Endometrial microvascular endothelial cells (primary cell): ENCODE data around the gene ING3. TPM values are rescaled to one million over a fixed set of nuclear protein-coding genes. Genes with fewer than 3 reads are reported as not detected.

Experiments used
- in situ Hi-C: cut with HindIII; loops from 2 replicates; pipeline ENCODE4 v1.10.0; 2017; ENCODE audit warnings: low sequenced_read_pairs, low pct_unique_long_range_greater_than_20kb; ENCODE audit errors: inconsistent ontology term
- total RNA-seq: library from RNA; depleted of rRNA; stranded (reverse); fragments of >200 nt; gene quantifications from one replicate; pipeline ENCODE4 v1.2.3, GENCODE V29; 2015; ENCODE audit errors: inconsistent ontology term

The ING3 gene, protein sequence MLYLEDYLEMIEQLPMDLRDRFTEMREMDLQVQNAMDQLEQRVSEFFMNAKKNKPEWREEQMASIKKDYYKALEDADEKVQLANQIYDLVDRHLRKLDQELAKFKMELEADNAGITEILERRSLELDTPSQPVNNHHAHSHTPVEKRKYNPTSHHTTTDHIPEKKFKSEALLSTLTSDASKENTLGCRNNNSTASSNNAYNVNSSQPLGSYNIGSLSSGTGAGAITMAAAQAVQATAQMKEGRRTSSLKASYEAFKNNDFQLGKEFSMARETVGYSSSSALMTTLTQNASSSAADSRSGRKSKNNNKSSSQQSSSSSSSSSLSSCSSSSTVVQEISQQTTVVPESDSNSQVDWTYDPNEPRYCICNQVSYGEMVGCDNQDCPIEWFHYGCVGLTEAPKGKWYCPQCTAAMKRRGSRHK
- 25.6 TPM for total RNA-seq

DNA sequence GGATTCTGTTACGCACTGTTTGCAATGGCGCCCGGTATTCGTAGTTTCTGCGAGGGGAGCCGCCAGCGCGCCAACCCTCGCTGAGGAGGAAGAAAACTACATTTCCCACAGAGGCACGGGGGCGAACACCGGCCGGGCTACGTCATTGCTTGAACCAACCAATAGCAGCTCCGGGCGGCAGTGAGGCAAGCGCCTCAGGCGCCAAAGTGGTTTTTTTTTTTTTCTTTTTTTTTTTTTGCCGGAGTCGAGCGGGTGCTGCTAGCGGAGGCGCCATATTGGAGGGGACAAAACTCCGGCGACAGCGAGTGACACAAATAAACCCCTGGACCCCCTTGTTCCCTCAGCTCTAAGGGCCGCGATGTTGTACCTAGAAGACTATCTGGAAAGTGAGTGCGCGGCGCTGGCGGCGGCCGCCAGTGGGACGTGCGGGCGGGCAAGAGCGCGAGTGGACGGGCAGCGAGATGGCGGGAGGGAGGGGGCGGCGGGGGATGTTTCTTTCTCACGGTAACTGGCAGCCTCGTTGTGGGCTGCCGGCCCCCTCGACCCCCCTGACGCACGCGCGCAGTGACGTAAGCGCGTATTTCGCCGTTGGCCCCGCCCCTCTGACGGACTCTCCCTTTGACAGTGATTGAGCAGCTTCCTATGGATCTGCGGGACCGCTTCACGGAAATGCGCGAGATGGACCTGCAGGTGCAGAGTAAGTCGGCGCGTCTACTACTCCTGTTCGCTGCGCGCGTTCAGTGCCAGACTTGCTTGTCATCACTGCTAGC, at the start of gene ING3:
TSS of gene ING3 (plus strand) at position 239 of the 770 bp plus-strand sequence. CDS start at position 359, 120 bp downstream.
- in situ Hi-C loops = no loop called here

DNA sequence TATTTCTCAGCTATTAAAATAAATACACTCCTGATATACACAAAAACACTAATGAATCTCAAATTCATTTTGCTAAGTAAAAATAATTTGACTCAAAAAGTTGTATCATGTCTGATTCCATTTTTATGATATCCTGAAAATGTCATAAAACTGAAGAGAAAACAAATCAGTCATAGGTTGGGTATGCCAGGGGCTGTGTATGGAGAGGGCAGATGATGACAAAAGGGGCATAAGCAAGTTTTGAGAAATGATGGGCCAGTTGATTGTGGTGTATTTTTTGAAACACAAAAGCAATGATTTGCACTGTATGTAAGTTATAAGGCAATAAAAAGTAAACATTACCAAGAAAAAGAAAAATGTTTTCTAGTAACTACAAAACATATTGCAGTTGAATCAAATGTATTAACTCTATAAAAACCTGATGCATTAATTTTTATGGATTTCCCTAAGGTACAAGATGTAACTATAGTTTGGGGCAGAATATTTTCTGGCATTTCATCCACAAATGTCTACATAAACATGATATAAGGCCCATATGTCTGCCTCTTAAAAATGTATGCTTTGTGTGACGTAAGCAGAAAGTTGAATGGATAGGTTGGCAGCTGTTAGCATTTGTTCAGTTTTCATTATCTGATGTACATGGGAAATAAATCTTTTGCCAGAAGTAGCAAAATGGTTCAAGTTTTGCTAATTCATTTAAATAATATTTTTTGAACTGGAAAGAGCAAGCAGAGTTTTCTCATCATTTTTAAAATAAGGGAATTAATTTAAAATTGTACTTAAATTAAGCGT, 35.1 kb upstream of the ING3 start:
- in situ Hi-C loops = no loop called here

DNA sequence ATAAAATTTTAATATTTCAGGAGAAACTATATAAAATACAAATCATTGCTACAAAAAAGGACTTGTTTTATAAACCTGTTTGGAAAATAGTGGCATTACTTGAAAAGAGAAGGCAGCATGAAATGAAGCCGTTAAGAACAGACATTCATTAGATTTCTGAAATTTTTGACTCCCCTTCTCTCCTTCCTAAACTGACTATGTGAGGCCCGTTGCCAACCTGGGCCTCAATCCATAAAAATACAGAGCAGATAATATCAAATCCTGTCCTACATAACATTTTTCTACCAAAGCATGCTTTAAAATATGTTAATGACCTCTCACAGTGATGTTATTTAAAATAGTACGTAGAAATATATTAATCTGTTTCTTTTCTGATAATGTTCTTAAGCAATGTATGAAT, 34.5 kb upstream of the ING3 start:
- in situ Hi-C loops = no loop called here

DNA sequence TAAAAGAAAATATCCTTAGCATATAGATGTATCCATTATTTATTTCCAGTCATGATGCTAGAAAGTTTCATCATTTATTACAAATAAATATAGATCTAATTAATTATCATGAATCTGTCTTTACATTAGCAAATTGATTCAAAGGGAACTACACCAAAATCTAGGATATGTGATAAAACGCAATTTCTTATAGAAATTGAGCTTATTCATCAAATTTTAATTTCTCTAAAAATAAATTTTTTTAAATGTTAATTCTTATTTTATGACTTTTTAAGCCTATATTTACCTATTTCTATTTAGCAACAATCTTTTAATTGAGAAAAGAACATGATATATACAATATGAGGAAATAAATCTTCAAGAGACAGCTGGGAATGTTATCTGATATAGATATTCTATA, 34.0 kb upstream of the ING3 start:
- in situ Hi-C loops = no loop called here

DNA sequence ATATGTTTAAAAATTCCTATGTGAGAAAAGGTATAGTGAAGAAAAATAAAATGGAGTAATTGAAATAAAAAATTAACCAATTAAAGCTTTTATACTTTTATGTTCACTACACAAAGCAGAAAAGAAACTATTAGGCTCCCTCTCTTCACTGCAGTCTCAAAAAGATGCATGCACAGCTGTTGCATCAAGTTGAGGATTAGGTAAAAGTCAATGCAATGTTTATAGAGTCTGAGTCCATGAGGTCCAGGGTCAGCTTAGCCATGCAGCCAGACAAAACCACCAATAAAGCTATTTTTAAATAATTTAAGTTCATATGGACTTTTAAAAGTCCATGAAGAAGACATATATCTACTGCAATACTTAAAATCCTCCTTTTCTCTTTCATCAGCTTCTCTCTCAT, 31.1 kb upstream of the ING3 start:
- in situ Hi-C loops = no loop called here

DNA sequence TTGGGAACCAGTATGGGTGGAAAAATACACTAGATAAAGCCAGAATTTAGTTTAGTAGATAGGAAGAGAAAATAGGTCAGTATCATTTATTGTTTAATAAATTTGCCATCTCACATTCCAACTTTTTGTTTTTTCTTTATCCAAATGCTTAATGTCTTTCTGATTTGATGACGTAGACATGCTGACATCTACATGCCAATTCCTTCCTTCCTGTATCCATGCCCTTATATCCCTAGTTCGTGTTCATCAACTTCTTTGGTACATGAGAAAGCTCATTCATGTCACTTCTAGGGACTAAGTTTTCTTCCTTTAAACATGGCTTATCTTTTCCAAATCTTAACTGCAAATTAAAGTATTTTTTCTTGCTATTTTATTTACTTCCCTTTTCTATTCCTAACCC, 30.5 kb upstream of the ING3 start:
- in situ Hi-C loops = no loop called here

DNA sequence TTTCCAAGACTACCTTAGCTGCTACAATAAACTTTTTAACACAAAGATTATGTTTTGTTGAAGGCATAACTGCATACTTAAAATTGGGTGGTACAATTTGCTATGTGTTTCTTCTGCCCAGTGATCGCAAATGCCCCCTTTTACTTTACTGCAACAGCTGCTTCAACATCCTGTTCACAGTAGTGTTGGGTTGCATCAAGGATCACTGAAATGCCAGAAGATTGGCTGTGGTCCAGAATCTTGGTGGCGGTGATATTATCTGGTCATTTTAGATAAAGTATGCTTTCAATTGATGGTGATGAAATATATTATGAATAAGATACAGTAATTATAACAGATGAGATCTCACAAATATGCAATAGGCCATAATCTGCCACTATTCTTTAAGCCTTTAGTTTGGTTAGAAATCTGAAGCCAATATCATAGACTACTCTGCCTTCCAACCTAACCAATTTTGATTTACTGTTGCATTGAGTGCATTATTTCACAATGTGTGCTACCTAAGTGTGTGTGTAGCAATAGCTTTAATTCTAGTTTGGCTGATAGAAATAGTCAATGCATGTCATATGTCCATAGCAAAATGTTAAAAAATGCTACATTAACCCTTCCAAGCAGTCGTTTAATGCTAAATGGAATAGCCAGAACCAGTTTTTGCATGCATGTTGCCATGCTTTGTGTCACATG, 29.8 kb upstream of the ING3 start:
- in situ Hi-C loops = no loop called here

DNA sequence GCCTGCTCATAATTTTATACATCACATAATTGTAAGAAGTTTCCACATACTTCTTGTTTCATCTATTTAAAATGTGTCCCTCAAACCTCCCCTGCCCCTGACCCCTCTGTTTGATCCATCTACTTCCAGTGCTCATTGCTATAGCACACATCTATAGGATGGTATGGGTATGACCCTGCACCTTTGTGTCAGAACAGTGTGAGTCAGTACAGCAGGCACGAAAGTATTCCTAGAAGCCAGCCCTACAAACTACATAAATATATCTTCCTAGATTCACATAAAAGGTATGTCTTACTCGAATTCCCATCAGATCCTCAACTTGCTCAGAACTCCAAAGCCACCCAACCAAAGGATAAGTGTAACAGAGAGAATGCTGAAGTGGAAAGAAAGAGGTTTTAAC, 25.7 kb upstream of the ING3 start:
- in situ Hi-C loops = no loop called here

DNA sequence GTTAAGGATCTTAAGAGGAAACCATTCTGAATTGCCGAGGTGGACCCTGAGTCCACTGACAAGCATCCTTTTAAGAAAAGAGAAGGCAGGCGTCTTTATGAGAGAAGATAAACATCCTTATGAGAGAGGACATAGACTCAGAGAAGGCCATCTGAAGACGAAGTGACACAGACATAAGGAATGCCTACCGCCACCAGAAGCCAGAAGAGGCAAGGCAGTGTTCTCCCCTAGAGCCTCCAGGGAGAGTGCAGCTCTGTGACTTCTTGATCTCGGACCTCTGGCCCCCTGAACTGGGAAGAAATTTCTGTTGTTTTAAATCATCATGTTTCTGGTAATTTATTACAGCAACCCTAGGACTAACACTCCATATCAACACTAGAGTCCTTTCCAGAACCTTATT, 25.2 kb upstream of the ING3 start:
- in situ Hi-C loops = no loop called here

DNA sequence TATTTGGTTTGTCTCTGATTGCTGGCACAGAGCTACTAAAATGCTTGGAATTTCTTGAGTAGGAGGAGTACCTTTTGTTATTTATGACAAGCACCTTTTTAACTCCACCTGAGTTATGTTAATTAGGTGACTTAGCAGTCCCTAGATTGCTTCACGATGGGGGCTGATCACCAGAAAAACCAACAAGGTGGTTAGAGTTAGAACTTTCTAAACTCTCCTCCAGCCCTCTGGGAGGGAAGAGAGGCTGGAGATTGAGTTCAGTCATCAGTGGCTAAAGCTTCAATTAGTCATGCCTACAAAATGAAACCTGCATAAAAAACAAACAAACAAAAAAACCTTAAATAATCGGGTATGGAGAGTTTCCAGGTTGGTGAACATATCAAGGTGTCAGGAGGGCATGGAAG, 23.6 kb upstream of the ING3 start:
- in situ Hi-C loops = no loop called here

DNA sequence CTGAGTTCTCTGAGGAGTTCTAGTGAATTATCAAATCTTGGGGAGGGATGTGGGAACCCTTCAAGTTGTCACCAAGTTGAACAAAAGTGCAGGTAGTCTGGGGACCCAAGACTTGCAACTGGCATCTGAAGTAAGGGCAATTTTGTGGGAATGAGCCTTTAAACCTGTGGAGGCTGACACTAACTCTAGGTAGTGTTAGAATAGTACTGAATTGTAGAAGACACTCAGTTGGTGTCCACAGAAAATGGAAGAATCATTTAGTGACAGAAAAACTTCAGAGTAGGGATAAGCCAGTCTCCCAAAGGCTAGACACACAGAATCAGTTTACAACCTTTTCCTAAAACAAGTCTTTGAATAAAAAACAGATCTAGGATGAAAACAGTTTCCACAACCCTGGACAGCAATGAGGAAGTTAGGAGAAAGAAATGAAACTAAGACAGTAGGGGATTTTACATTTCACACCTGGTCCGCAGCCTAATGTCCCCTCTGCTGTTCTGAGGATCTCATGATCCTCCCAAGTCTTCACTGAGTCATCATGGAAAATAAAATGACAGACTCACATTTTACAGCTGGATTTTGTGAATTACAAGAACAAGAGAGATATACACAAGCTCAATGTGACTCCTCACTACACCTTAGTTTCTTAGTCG, 23.0 kb upstream of the ING3 start:
- in situ Hi-C loops = no loop called here

DNA sequence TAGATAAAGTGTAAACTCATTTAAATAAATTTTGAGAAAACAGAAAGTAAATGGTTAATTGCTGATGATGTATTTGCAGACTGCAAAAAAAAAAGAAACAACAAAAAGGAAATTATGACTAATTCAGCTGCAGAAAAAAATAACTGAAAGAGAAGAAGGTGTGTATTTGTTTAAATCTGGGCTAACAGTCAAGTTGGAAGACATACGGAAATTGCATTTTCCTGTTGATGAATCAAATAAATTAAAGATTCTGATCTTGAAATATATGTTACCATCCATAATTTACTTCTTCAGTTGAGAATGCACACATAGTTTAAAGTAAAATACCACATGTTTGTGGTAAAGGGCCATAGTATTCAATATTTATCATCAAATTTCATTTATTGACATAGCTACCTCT, 19.3 kb upstream of the ING3 start:
- in situ Hi-C loops = no loop called here

DNA sequence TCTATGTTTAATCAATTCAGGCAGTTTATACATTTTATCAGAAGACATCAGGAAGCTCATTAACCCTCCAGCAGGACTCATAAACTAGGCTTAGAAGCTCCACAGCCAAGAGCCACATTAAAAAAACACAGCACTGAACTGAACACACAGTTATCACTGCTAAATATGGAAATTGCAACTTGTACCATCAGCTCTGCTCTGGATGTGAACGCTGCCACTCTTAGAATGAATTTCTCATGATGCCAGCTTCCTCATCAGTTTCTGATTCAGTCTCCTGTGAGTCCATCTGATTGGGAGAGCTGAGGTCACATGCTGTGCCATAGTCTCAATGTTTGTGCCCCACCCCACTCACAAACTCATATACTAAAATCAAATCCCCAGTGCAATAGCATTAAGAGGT, 17.1 kb upstream of the ING3 start:
- in situ Hi-C loops = no loop called here

DNA sequence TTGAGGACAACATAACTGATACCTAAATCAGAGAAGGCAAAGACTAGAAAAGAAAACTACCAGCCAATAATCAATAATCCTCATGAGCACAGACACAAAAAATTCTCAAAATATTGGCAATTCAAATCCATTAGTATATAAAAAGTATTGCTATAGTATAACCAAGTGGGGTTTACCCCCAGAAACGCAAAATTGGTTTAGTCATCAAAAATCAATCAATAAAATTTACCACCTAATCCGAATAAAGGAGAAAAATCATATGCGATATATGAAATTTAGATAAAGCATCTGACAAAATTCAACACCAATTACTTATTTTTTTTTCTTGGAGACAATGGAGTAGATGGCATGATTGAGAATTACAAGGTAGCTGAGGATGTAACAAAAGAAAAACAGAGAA, 11.2 kb upstream of the ING3 start:
- in situ Hi-C loops = no loop called here

DNA sequence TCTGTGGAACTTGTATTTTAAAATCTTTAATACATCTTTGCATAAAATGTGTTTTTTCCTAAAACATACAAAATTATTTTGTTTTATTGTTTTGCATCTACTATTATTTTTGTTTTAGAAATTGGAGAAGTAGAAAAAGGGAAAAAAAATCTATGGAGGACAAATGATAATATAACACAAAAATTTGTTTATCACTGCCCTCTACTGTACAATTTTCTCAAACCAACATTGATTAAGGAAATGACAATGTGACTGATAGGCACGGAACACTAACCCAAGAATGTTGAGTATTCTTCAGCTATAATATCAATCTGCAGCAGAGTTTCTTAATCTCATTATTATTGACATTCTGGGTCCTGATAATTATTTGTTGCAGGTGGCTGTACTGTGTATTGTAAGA, 9.5 kb upstream of the ING3 start:
- in situ Hi-C loops = no loop called here

DNA sequence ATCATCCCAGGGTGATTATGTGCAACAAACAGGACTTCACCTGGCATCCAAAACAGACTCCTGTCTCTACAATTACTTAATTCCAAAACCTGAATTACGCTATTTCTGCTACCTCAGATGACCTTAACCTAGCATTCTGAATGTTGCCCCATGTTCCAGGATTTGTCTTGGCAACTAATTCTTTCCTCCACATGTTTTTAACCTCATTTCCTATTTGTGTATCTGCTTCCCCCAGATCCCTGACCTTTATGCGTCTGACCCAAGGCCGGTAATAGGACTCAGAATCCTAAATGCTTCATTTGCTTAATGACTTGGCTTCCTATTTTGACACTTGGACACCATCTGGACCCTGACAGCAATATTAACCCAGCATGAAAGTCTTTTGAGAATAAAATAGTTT, 8.7 kb upstream of the ING3 start:
- in situ Hi-C loops = no loop called here

DNA sequence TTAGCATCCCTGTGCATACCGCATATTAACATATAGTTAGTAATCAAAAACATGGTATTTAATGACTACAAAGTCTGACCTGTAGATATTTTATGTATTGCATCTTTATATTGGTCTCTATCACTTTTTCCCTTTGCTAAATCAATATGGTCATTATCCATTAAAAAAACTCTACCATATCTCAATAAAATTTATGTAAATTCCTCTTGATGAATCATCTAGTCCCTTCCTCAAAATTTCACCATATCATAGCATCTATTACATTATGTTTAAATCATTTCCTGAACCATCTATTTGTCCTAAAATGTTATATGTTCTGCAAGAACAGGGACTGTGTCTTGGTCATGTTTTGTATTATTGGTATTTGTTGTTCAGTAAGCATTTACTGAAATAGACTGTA, 7.7 kb upstream of the ING3 start:
- in situ Hi-C loops = no loop called here

DNA sequence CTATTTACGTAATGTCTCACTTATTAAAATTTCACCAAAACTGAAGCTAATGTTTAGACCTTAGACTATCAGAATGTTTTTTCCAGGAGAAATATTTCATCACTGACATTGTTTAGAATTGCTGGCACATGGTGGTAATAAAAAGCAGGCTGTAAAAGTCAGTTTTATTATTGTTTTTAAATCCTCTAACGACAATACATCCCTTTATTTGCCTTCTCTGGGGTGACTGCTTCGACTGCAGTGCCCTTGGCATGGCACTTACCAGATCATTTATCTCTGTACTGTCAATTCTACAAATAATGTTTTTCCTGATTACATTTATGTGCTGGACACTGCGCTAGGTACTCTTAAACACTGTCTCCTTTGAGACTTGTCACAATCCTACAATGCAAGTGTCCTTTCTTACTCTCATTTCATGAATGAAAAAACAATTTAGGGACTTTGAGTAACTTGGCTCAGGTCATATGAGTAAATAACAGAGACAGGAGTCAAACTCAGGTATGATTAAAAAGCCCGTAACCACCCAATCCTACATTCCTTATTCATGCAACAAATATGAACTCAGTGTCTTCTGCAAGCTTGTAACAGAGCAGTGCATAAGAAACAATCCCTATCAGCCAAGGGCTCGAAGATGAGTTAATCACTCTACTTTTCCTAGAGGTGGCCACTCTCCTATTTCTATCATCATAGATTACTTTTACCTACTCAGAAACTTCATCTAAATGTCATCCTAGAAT, 5.6 kb upstream of the ING3 start:
- in situ Hi-C loops = no loop called here
